ENCODE measurements around the gene OR52W1. TPM values are rescaled to one million over a fixed set of nuclear protein-coding genes. Genes with fewer than 3 reads are reported as not detected.

OR52W1 gene
- total RNA-seq, 4 donors from 2014 or later = not detected

GRCh38 chr11:6234387-6235107 is 35.5 kb downstream of the OR52W1 start, which contains the start of gene FHIP1B:
Gene FHIP1B (minus strand): TSS chr11:6234636. CDS start chr11:6224516, 10,120 bp downstream.
- Histone ChIP-seq H3K36me3 (no peaks in the 10 kb centered on the region), H3K9me3 (no peaks in the 10 kb centered on the region), H3K4me3 (peak within 1 kb of the TSS; percentile 71 to 72), H3K4me1 (peaks cover 0 to 3% of the 10 kb centered on the region in 2 donors), H3K27ac (peak within 1 kb of the TSS; percentile 73 to 90), H3K27me3 (no peaks in the 10 kb centered on the region)
- intact Hi-C loops (cut with DNase I; ENCODE audit: low total_unique reads) = no loop called here
- DNase-seq = peak; percentile 99 to 100
- TF ChIP-seq CTCF (IDR thresholded peaks at IDR 0.05) (no peak), POLR2A (IDR thresholded peaks at IDR 0.05) (peak; percentile 33 to 72)

GRCh38 chr11:6237266-6237665 is 38.2 kb downstream of the OR52W1 start:
- Histone ChIP-seq H3K9me3 (no peaks in the 10 kb centered on the region), H3K36me3 (no peaks in the 10 kb centered on the region), H3K27ac (no peak overlapping the region), H3K4me1 (peaks cover 0 to 3% of the 10 kb centered on the region in 2 donors), H3K4me3 (no peak overlapping the region), H3K27me3 (no peaks in the 10 kb centered on the region)
- DNase-seq = no peak
- intact Hi-C loops (cut with DNase I; ENCODE audit: low total_unique reads) = no loop called here
- TF ChIP-seq POLR2A (IDR thresholded peaks at IDR 0.05) = no peak
- TF ChIP-seq CTCF (IDR thresholded peaks at IDR 0.05) = no peak

GRCh38 chr11:6237761-6238302 is 38.8 kb downstream of the OR52W1 start:
- intact Hi-C loops (cut with DNase I; ENCODE audit: low total_unique reads) = no loop called here
- H3K4me3 ChIP-seq = no peak overlapping the region

GRCh38 chr11:6238902-6239301 is 39.9 kb downstream of the OR52W1 start, which contains the start of gene CNGA4:
Gene CNGA4 (plus strand): TSS chr11:6239089. CDS start chr11:6239207, 118 bp downstream.
- H3K9me3 ChIP-seq = no peaks in the 10 kb centered on the region
- intact Hi-C loops (cut with DNase I; ENCODE audit: low total_unique reads) = no loop called here
- no peak for TF ChIP-seq CTCF (IDR thresholded peaks at IDR 0.05)

More at GRCh38 chr11:6237761-6238302, 38.8 kb downstream of the OR52W1 start:
- Histone ChIP-seq H3K27me3 (no peaks in the 10 kb centered on the region), H3K4me1 (peaks cover 0 to 3% of the 10 kb centered on the region in 2 donors), H3K36me3 (no peaks in the 10 kb centered on the region), H3K27ac (no peak overlapping the region), H3K9me3 (no peaks in the 10 kb centered on the region)
- no peak for TF ChIP-seq POLR2A (IDR thresholded peaks at IDR 0.05)
- TF ChIP-seq CTCF (IDR thresholded peaks at IDR 0.05) = no peak
- DNase-seq = no peak

GRCh38 chr11:6240139-6240538 is 41.1 kb downstream of the OR52W1 start:
- H3K36me3 ChIP-seq = no peaks in the 10 kb centered on the region
- H3K9me3 ChIP-seq = no peaks in the 10 kb centered on the region
- no peak for TF ChIP-seq POLR2A (IDR thresholded peaks at IDR 0.05)
- H3K4me1 ChIP-seq = no peaks in the 10 kb centered on the region
- no peak overlapping the region for H3K27ac ChIP-seq
- DNase-seq = no peak
- no peak overlapping the region for H3K4me3 ChIP-seq
- intact Hi-C loops (cut with DNase I; ENCODE audit: low total_unique reads) = no loop called here
- no peaks in the 10 kb centered on the region for H3K27me3 ChIP-seq

More at GRCh38 chr11:6238902-6239301, 39.9 kb downstream of the OR52W1 start, which contains the start of gene CNGA4:
- Histone ChIP-seq H3K27ac (no peak within 1 kb of the TSS), H3K27me3 (no peaks in the 10 kb centered on the region), H3K36me3 (no peaks in the 10 kb centered on the region), H3K4me3 (no peak within 1 kb of the TSS), H3K4me1 (no peaks in the 10 kb centered on the region)
- no peak for DNase-seq
